Stimulated activated CD8-positive, alpha-beta memory T cell treated with anti-CD3 and anti-CD28 coated beads, Interleukin-15, amount 100 ng/mL, for 48 hours (primary cell): ENCODE data around the gene THBS3.
A peak's percentile ranks its signal among the peaks of the same experiment; 100 is the strongest.
"Not testable (repeated sequence)": the region's sequence is repeated elsewhere in the genome, so short reads cannot be mapped to it uniquely, and the experiment has no call there.

ENCODE experiments used
- DNase-seq, 2 donors: peaks; one replicate each; pipeline ENCODE4 v3.0.0-alpha.2; 2020; ENCODE audit warnings: low read depth in 2 of 2

The THBS3 gene

GRCh38 chr1:155235375-155235774, 27.7 kb upstream of the THBS3 start:
- DNase-seq = not testable (repeated sequence)

DNA sequence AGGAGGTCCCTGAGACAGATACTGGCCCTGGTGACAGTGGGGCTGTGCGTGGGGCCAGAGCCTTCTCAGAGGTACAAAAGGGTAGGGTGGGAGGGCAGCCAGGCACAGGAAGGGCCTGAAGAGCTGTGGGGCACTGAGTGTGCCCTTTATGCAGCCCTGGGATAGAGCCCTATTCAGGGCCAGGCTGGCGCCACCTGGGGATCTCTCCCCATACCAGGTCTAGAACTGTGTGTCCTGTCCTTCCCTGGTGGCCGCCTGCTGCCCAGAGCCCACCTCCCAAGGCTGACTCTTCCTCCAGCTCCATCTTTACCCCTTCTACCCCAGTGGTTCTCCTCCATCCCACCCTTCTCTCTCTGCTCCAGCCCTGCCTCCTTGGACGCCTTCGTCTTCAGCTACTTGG, 25.8 kb upstream of the THBS3 start:
- DNase-seq = not testable (repeated sequence)

DNA sequence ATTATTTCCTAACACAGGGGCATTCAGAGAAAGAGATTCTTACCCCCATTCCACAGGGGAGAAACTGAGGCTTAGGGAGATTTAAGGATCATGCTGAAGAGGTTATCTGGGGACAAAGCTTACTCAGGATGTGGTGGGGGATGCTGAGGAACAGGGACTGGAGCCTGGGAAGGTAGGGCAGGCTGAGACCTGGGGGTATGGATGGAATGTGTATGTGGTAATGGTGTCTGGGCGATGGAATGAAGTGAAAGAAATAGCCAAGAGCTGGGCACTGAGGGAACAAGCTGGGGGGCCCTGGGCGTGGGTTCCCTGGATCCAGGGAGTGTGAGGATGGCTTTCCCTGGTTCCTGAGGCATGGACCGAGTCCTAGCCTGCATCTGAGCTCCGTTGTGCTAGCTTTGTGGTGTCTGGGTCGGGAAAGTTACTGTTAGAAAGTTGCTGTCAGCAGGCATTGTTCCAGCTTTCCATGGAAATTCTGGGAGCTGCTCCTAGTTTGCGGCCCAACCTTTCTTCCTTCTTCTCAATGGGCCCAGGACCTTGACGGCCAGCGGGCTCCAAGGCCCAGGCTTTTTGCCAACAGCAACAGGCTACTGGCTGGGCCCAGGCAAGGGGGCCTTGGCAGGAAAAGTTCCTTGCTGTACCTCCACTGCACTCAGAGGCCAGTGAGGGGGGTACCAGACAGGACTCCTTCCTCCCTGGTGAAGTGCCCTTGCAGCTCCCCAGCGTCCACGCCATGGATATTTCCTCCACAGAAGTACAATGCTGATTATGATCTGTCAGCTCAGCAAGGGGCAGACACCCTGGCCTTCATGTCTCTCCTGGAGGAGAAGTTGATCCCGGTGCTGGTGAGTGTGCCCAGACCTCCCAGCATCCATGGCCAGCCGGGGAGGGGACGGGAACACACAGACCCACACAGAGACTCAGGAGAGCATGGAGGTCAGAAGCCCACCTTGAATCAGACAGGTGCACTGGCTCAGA, 24.6 kb upstream of the THBS3 start:
- DNase-seq = not testable (repeated sequence)

DNA sequence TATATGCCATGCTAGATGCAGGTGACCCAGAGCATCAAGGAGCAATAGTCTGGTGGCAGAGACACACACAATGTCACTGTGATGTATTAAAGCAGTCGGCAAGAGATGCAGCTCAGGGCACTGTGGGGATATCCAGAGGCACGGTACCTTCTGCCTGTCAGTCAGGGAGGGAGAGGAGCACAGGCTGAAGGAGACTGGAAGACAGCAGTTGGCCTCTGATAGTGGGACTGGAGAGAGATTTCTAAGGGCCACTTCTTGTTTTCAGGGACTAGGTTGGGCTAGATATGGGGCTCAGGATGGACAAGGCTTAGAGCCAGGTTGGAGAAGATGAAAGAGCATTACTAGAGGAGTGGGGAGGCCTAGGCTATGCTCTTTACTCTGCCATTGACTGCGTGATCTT, 23.6 kb upstream of the THBS3 start:
- DNase-seq = not testable (repeated sequence)

DNA sequence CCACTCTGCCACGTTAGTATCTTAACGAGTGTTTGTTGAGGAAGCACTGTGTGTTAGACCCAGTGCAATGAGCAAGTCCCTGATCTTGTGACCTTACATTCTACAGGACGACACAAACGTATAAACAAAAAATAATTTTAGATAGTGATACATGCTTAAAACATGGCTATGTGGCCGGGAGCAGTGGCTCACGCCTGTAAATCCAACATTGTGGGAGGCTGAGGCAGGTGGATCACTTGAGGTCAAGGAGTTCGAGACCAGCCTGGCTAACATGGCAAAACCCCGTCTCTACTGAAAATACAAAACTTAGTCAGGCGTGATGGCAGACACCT, 20.4 kb upstream of the THBS3 start:
- DNase-seq = no peak

DNA sequence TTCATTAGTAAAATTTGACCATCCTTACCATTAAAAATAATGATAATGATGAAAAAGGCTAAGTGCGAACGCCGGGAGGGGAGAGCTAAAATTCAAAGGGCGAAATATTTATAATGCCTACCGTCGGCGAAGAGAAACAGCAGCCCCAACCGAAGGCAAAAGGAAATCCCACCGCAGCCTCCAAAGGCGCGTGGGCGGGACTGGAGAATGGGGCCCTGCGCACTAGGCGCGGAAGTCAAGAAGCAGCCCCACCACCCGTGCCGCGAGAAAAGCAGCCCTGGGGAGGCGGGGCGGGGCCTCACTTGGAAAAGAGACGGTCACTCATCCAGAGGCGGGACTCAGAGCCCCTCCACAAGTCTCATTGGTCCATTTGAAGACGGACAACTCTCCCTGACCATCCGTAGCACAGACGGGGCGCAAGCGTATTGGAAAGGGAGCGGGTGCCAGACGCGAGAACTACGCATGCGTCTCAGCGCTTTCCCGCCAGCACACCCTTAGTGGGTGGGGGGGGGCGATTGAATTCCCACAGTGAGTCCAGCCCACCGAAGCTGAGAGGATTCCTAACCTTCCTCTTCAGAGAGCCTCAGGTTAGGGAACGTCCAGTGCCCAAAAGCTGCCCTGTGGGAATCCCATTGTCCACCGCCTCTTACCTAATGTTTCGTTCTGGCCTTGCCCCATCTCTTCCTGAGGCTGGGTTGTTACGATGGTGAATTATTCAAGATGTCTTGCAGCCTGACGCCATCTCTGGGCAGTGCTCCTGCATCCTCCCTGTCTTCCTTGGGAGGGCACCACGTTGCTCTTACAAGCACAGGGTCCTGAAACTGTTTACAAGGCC, 19.8 kb upstream of the THBS3 start:
- DNase-seq = peak; percentile 99 to 100

DNA sequence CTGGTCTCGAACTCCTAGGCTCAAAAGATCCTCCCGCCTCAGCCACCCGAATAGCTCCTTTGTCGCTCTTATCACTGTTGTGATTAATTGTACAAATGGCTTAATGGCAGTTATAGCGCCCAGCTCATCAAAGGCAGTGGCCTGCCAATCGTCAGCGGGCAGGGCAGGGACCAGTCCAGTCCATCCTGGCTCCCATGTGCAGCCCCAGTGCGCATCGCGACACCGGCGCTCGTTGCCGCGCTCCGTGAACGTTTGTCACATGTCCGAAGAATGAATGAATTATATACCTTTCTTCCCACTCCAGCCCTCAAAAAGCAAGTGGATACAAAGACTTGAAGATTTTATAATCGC, 19.2 kb upstream of the THBS3 start:
- DNase-seq = peak; percentile 34 to 61

DNA sequence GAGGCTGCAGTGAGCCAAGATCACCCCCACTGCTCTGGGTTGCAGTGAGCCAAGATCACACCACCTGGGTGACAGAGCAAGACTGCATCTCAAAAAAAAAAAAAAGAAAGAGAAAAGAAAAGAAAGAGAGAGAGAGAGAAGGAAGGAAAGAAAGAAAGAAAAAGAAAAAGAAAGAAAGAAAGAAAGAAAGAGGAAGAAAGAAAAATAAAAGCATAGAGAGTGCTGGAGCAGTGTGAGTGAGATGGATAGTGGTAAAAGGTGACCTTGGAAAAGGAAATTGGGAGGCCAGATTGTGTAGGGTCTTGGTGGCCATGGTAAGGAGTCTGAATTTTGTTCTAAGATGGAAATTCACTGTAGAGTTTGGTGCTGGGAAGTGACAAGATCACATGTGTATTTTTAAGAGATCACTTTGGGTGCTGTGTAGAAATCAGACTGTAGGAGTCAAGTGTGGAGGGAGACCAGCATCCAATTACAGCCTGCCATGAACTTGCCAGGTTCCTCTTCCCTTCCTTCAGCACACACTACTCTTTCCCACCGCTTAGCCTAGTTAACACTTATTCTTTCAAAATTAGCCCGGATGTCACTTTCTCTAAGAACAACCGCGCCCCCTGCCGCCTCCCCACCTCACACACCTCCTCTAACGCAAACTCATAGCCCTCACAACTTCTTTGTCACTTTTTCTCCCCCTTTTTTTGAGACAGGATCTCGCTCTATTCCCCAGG, 18.7 kb upstream of the THBS3 start:
- peak; percentile 56 to 84 for DNase-seq

DNA sequence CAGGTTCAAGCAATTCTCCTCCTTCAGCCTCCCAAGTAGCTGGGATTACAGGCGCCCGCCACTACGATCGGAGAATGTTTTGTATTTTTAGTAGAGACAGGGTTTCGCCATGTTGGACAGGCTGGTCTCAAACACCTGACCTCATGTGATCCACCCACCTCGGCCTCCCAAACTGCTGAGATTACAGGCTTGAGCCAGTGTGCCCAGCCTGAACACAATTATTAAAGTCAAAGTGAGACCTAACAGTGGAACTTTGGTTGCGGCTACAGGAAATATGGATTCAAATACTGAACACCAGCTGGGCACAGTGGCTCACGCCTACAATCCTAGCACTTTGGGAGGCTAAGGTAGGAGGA, 17.7 kb upstream of the THBS3 start:
- not testable (repeated sequence) for DNase-seq

- DNase-seq = no peak
Measured at GRCh38 chr1:155223047-155223446, 15.3 kb upstream of the THBS3 start.

DNA sequence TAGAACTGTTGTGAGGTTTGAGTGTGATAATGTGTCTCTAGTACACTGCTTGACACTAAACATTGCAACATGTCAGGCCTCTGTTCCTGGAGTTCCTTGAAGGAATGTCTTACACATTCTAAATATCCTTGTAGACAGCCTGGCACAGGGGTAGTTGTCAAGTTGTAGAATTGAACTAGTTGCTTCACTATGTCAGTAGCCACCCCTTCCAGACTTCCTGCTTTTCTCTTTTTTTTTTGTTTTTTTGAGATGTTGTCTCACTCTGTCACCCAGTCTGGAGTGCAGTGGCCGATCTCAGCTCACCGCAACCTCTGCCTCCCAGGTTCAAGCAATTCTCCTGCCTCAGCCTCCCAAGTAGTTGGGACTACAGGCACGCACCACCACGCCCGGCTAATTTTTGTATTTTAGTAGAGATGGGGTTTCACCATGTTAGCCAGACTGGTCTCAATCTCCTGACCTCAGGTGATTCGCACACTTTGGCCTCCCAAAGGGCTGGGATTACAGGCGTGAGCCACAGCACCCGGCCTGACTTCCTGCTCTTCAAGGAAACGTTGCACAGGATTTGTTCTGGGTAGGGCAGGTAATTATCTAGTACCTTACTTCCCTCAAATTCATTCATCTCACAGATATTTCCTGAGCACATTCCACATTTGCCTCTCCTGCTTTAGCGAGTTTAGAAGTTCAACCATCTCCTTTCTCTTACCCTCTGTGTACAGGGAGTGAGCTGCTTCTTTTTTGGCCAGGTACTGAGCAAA, 12.7 kb upstream of the THBS3 start:
- DNase-seq = not testable (repeated sequence)

DNA sequence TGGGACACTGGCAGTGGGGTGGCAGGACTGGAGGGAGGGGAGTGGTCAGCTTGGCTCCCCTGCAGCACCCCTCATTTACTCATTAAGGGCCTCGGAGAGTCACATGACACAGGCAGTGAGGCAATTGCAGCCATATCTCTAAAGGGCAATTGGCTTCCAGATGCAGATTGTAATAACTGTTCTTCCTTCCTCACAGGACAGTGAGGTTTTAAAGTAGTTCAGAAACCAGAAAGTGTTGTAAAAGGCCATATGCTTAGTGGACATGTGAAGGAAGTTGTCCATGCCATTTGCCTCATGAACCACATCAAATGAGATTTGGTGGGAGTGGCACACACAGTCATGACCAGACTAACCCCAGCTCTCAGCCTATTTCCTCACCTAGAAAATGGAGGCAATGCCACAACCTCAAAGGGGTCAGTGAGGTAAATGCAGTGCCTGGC, 11.9 kb upstream of the THBS3 start:
- DNase-seq = no peak

DNA sequence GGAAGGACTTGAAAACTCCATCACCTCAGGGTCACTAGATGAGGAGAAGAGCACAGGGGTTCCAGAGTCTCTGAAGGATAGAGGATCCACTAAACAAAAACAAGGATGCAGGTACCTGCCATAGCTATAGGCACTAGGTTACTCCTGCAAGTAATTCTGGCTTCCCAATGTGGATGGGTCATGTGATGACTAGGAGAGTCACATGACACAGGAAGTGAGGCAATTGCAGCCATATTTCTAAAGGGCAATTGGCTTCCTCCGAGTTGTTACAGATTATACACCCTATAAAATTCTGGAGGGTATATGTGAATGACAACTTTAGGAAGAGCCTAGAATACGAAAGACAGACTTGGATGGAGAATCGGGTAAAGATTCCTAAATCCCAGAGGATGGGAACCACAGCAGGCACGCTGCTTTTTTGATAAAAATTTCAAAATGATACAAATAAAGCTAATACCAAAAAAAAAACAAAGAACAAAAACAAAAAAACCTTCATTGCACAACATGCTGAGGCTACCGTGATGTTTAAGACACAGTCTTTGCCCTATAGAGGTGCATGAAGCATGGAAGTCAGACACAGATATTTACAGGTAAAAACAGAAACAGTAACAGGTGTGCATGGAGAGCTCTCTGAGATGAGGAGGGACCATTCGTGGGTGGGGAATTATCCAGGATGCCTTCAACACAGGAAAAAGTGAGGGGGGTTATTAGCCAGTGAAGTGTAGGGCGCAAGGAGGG, 11.3 kb upstream of the THBS3 start:
- no peak for DNase-seq

GRCh38 chr1:155214702-155215101, 7.0 kb upstream of the THBS3 start:
- DNase-seq = not testable (repeated sequence)

DNA sequence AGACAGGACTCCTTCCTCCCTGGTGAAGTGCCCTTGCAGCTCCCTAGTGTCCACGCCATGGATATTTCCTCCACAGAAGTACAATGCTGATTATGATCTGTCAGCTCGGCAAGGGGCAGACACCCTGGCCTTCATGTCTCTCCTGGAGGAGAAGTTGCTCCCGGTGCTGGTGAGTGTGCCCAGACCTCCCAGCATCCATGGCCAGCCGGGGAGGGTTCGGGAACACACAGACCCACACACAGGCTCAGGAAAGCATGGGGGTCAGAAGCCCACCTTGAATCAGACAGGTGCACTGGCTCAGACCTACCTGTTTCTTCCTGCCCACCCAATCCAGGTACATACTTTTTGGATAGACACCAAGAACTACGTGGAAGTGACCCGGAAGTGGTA, 4.3 kb upstream of the THBS3 start:
- not testable (repeated sequence) for DNase-seq

- DNase-seq = not testable (repeated sequence)
Measured at GRCh38 chr1:155211381-155212050, 3.8 kb upstream of the THBS3 start.

- no peak for DNase-seq
Measured at GRCh38 chr1:155210314-155211104, 2.8 kb upstream of the THBS3 start.

GRCh38 chr1:155209312-155209721, 1.6 kb upstream of the THBS3 start:
- DNase-seq = no peak
